ENCODE results near the gene CYGB.

CYGB gene

DNA sequence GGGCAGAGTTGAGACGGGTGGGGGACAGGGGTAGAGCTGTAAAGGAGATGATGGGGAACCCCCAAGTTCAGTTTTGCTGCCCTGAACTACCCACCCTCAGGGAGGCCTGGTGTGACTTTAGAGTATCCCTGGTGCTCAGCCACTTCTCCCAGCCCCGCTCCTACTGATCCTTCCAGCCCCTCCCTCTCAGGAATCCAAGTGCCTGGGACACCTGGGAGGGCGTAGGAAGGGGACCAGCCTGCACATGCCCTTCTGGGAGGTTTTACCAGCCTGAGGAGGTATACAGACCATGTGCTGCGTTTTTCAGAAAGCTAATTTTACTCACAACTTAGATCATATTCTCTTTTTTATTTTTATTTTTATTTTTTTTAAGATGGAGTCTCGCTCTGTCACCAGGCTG is 44.0 kb upstream of the CYGB start:
- Histone ChIP-seq H4K20me1 (ENCODE audit: insufficient read depth, low read length) (no peaks in the 10 kb centered on the region), H3K4me3 (ENCODE audit: low read depth in 1 of 2, low read length in 2 of 2) (no peak overlapping the region), H3K79me2 (ENCODE audit: insufficient read depth, low read length) (no peaks in the 10 kb centered on the region), H3K4me1 (ENCODE audit: insufficient read depth, low read length) (no peaks in the 10 kb centered on the region), H3K27me3 (ENCODE audit: insufficient read depth, low read length, poor library complexity) (peaks cover 26% of the 10 kb centered on the region), H3K9me3 (ENCODE audit: insufficient read depth, low read length, severe bottlenecking) (no peaks in the 10 kb centered on the region), H3K4me2 (ENCODE audit: insufficient read depth, low read length) (no peak overlapping the region), H3K27ac (ENCODE audit: low read length) (no peak overlapping the region), H2AFZ (ENCODE audit: low read depth, low read length) (no peak overlapping the region), H3K9ac (ENCODE audit: low read depth, low read length) (no peak overlapping the region), H3K36me3 (ENCODE audit: insufficient read depth, low read length) (no peaks in the 10 kb centered on the region)
- ATAC-seq (ENCODE audit: insufficient read depth, low read depth) (no peak), DNase-seq (no peak)
- TF ChIP-seq, protein P1, sequence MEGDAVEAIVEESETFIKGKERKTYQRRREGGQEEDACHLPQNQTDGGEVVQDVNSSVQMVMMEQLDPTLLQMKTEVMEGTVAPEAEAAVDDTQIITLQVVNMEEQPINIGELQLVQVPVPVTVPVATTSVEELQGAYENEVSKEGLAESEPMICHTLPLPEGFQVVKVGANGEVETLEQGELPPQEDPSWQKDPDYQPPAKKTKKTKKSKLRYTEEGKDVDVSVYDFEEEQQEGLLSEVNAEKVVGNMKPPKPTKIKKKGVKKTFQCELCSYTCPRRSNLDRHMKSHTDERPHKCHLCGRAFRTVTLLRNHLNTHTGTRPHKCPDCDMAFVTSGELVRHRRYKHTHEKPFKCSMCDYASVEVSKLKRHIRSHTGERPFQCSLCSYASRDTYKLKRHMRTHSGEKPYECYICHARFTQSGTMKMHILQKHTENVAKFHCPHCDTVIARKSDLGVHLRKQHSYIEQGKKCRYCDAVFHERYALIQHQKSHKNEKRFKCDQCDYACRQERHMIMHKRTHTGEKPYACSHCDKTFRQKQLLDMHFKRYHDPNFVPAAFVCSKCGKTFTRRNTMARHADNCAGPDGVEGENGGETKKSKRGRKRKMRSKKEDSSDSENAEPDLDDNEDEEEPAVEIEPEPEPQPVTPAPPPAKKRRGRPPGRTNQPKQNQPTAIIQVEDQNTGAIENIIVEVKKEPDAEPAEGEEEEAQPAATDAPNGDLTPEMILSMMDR (IDR thresholded peaks at IDR 0.05; ENCODE audit: borderline replicate concordance, extremely low read depth, low read length, poor library complexity, severe bottlenecking): no peak
- TF ChIP-seq EZH2 (IDR thresholded peaks at IDR 0.05; ENCODE audit: borderline replicate concordance, low read depth, low read length, severe bottlenecking): no peak

DNA sequence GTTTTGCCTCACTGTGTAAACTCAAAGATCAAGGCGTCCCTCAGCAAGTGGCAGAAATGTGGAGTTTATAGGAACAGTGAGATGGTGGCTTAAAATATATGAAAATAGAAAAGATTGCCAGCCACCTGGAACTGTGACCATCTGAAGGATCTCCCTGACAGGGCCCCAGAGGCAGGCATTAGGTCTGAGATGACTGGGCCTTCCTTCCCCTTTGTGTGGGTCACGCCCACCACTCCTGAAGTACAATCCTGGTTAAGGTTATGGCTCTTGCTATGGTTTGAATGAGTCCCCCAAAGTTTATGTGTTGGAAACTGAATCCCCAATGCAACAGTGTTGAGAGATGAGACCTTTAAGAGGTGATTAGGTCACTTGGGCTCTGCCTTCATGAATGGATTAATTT is 41.8 kb upstream of the CYGB start:
- TF ChIP-seq EZH2 (IDR thresholded peaks at IDR 0.05; ENCODE audit: borderline replicate concordance, low read depth, low read length, severe bottlenecking): no peak
- TF ChIP-seq, protein P1 (IDR thresholded peaks at IDR 0.05; ENCODE audit: borderline replicate concordance, extremely low read depth, low read length, poor library complexity, severe bottlenecking): no peak
- no peaks in the 10 kb centered on the region for H3K79me2 ChIP-seq (ENCODE audit: insufficient read depth, low read length)
- no peak for ATAC-seq (ENCODE audit: insufficient read depth, low read depth)
- H3K27me3 ChIP-seq (ENCODE audit: insufficient read depth, low read length, poor library complexity): peaks cover 7% of the 10 kb centered on the region
- no peaks in the 10 kb centered on the region for H3K4me1 ChIP-seq (ENCODE audit: insufficient read depth, low read length)
- H3K4me3 ChIP-seq (ENCODE audit: low read depth in 1 of 2, low read length in 2 of 2): no peak overlapping the region
- H3K4me2 ChIP-seq (ENCODE audit: insufficient read depth, low read length): no peak overlapping the region
- no peak overlapping the region for H3K9ac ChIP-seq (ENCODE audit: low read depth, low read length)
- H3K27ac ChIP-seq (ENCODE audit: low read length): no peak overlapping the region
- H3K36me3 ChIP-seq (ENCODE audit: insufficient read depth, low read length): no peaks in the 10 kb centered on the region
- H4K20me1 ChIP-seq (ENCODE audit: insufficient read depth, low read length): no peaks in the 10 kb centered on the region
- no peak for DNase-seq
- H2AFZ ChIP-seq (ENCODE audit: low read depth, low read length): no peak overlapping the region
- H3K9me3 ChIP-seq (ENCODE audit: insufficient read depth, low read length, severe bottlenecking): no peaks in the 10 kb centered on the region

DNA sequence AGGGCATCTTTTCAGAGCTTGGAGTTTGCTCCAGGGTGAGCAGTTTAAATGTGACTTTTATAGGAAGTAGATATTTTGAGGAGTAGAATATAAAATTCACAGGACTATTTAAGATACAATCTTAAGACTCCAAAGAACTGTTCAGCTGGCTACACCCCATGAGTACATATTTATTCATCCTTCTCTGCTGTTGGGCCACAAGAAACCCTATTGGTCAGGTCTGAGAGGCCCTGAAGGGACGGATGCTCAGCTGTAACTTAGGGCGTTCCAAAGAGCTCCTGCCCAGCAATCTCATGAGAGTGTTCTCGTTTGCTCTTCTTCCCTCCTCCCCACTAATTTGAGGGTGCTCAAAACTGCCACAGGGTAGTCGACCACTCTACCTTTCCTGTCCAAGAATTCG is 40.9 kb upstream of the CYGB start:
- no peak for DNase-seq
- Histone ChIP-seq H3K4me3 (ENCODE audit: low read depth in 1 of 2, low read length in 2 of 2) (no peak overlapping the region), H4K20me1 (ENCODE audit: insufficient read depth, low read length) (no peaks in the 10 kb centered on the region), H3K4me1 (ENCODE audit: insufficient read depth, low read length) (no peaks in the 10 kb centered on the region), H3K9ac (ENCODE audit: low read depth, low read length) (no peak overlapping the region), H2AFZ (ENCODE audit: low read depth, low read length) (no peak overlapping the region), H3K9me3 (ENCODE audit: insufficient read depth, low read length, severe bottlenecking) (no peaks in the 10 kb centered on the region), H3K27ac (ENCODE audit: low read length) (no peak overlapping the region), H3K27me3 (ENCODE audit: insufficient read depth, low read length, poor library complexity) (peaks cover 1% of the 10 kb centered on the region), H3K4me2 (ENCODE audit: insufficient read depth, low read length) (no peak overlapping the region), H3K79me2 (ENCODE audit: insufficient read depth, low read length) (no peaks in the 10 kb centered on the region), H3K36me3 (ENCODE audit: insufficient read depth, low read length) (no peaks in the 10 kb centered on the region)
- no peak for ATAC-seq (ENCODE audit: insufficient read depth, low read depth)
- TF ChIP-seq, protein P1 (IDR thresholded peaks at IDR 0.05; ENCODE audit: borderline replicate concordance, extremely low read depth, low read length, poor library complexity, severe bottlenecking): no peak
- TF ChIP-seq EZH2 (IDR thresholded peaks at IDR 0.05; ENCODE audit: borderline replicate concordance, low read depth, low read length, severe bottlenecking): no peak

DNA sequence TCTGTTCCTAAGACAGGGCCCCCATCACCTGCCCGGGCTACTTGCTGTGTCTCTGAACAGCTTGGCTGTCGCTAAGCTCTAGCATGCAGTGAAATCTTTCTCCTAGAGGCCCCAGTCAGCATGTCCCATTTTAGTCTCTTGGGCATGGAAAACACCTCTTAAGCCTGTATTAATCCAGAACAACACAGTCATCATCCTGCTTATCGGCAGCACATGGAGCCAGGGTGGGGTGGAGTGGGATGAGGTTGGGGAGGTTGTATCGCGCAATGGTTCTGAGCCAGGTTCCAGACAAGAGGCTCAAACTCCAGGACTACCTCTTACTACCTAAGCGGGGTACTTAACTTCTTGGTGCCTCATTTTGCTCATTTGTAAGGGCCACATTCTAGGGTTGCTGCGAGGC is 40.4 kb upstream of the CYGB start:
- Histone ChIP-seq H2AFZ (ENCODE audit: low read depth, low read length) (no peak overlapping the region), H3K4me1 (ENCODE audit: insufficient read depth, low read length) (no peaks in the 10 kb centered on the region), H3K4me3 (ENCODE audit: low read depth in 1 of 2, low read length in 2 of 2) (no peak overlapping the region), H3K36me3 (ENCODE audit: insufficient read depth, low read length) (no peaks in the 10 kb centered on the region), H4K20me1 (ENCODE audit: insufficient read depth, low read length) (no peaks in the 10 kb centered on the region), H3K79me2 (ENCODE audit: insufficient read depth, low read length) (no peaks in the 10 kb centered on the region), H3K9ac (ENCODE audit: low read depth, low read length) (no peak overlapping the region), H3K27ac (ENCODE audit: low read length) (no peak overlapping the region), H3K9me3 (ENCODE audit: insufficient read depth, low read length, severe bottlenecking) (no peaks in the 10 kb centered on the region), H3K4me2 (ENCODE audit: insufficient read depth, low read length) (no peak overlapping the region), H3K27me3 (ENCODE audit: insufficient read depth, low read length, poor library complexity) (no peaks in the 10 kb centered on the region)
- no peak for TF ChIP-seq EZH2 (IDR thresholded peaks at IDR 0.05; ENCODE audit: borderline replicate concordance, low read depth, low read length, severe bottlenecking)
- no peak for ATAC-seq (ENCODE audit: insufficient read depth, low read depth)
- no peak for DNase-seq

Data from DND-41 (cell line).